ENCODE measurements around the gene KIZ. TPM values are rescaled to one million over a fixed set of nuclear protein-coding genes. Genes with fewer than 3 reads are reported as not detected.

KIZ gene
- total and polyA plus RNA-seq, 2 donors (not counting 1 experiment from before 2014, with no cell fraction given) = 19.7 to 40.4 TPM

DNA sequence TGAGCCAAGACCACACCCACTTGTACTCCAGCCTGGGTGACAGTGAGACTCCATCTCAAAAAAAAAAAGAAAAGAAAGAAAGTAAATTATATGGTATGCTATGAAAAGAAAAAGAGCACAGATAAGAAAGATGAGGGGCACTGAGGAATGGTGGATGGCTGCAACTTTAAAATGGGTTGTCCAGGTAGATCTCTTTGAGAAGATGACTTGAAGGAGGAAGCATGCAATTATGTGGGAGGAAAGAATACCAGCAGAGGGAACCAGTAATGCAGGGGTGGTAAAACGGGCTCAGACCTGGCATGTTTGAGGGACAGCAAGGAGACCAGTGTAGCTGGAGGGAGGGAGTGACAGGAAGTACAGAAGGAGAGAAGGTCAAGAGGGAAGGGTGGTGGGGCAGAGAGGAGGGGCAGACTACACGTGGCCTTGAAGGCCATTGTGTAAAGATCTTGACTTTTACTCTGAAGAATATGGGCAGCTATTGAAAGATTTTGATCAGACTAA lies 42.0 kb upstream of the KIZ start:
- H3K27me3 Mint-ChIP-seq = peaks cover 45% of the 10 kb centered on the region
- Histone ChIP-seq H4K20me1 (ENCODE audit: control insufficient read depth, insufficient read depth, low read length, poor library complexity, severe bottlenecking) (no peaks in the 10 kb centered on the region), H2AFZ (ENCODE audit: insufficient read depth, low read depth, low read length, poor library complexity, severe bottlenecking) (no peak overlapping the region), H3K27ac (ENCODE audit: low read length in 2 of 2) (no peak overlapping the region), H3K27me3 (replicated peaks in 1 of 4; ENCODE audit: control extremely low read depth in 1 of 4, control insufficient read depth in 3 of 4, insufficient read depth in 4 of 4, low read length in 3 of 4) (peaks cover 0 to 22% (median 10%) of the 10 kb centered on the region in 4 experiments), H3K4me2 (replicated peaks; ENCODE audit: low read depth, low read length, poor library complexity, severe bottlenecking) (no peak overlapping the region), H3K4me3 (ENCODE audit: control extremely low read depth in 1 of 5, extremely low read depth in 1 of 5, insufficient read depth in 1 of 5, low read depth in 2 of 5, low read length in 4 of 5) (no peak overlapping the region), H3K9me3 (ENCODE audit: control extremely low read depth in 1 of 3, control insufficient read depth in 2 of 3, insufficient read depth in 1 of 3, low read length in 2 of 3) (peaks cover 0 to 1% (median 0%) of the 10 kb centered on the region in 3 donors), H3K36me3 (replicated peaks in 1 of 2; ENCODE audit: control extremely low read depth in 1 of 2, control insufficient read depth in 1 of 2, extremely low read depth in 1 of 2, insufficient read depth in 2 of 2, low read length in 1 of 2) (no peaks in the 10 kb centered on the region), H3K79me2 (ENCODE audit: control insufficient read depth, insufficient read depth, low read length) (no peaks in the 10 kb centered on the region), H3K4me1 (ENCODE audit: control insufficient read depth in 2 of 2, insufficient read depth in 2 of 2, low read length in 2 of 2) (no peaks in the 10 kb centered on the region), H3K9ac (ENCODE audit: low read length) (no peak overlapping the region)
- no peak overlapping the region for H3K27ac Mint-ChIP-seq
- no peaks in the 10 kb centered on the region for H3K4me1 Mint-ChIP-seq
- intact Hi-C loops (cut with micrococcal nuclease) = no loop called here
- no peaks in the 10 kb centered on the region for H3K9me3 Mint-ChIP-seq (ENCODE audit: insufficient read depth)
- POLR2A ChIA-PET = no interaction called here
- CTCF ChIA-PET = no interaction called here
- DNase-seq = no peak
- TF ChIP-seq EZH2 (IDR thresholded peaks at IDR 0.05; ENCODE audit: borderline replicate concordance, insufficient read depth, low read depth, low read length, poor library complexity, severe bottlenecking) = no peak
- no peak for TF ChIP-seq CTCF (IDR thresholded peaks at IDR 0.05)
- H3K4me3 Mint-ChIP-seq = no peak overlapping the region
- 29% methylated on average over 2 of the region's 2 CpGs for WGBS (ENCODE audit: insufficient coverage)
- no peak for ATAC-seq (ENCODE audit: low read depth)

DNA sequence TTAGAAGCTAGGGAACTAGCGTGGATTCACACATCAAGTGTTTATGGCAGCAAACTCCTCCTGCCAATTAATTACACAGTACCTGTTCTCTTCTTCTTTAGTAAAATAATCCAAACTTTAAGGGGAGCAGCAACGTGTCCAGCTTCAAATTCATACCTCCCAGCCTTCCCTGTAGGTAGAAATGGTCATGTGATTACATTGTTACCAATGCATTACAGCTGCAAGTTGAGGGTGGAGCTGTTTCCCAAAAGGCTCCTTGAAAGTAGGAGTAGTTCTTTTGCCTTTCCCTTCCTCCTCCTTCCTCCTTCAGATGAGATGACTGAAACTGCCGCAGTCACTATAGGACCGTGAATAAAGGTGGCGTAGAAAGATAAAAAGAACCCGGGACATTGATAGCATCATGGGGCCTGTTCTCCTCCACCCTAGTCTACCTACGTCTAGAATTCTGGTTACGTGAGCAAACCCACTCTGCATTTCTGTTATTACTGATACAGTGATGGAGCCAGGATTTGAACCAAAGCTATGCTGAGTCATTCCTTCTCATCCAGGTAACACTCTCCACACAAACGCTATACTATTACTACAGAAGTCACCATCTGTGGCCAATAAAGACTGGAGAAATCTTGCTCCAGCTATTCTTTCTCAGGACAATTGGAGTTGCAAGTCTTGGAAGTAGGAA lies 37.9 kb upstream of the KIZ start:
- ChIA-PET POLR2A (no interaction called here), CTCF (no interaction called here)
- ATAC-seq (ENCODE audit: low read depth) (no peak), DNase-seq (no peak)
- H3K27me3 ChIP-seq (replicated peaks in 1 of 4; ENCODE audit: control extremely low read depth in 1 of 4, control insufficient read depth in 3 of 4, insufficient read depth in 4 of 4, low read length in 3 of 4) = peaks cover 0 to 37% (median 25%) of the 10 kb centered on the region in 4 experiments
- intact Hi-C loops (cut with micrococcal nuclease) = no loop called here
- H4K20me1 ChIP-seq (ENCODE audit: control insufficient read depth, insufficient read depth, low read length, poor library complexity, severe bottlenecking) = no peaks in the 10 kb centered on the region
- peaks cover 0 to 5% (median 0%) of the 10 kb centered on the region in 3 donors for H3K9me3 ChIP-seq (ENCODE audit: control extremely low read depth in 1 of 3, control insufficient read depth in 2 of 3, insufficient read depth in 1 of 3, low read length in 2 of 3)
- Mint-ChIP-seq H3K4me3 (no peak overlapping the region), H3K4me1 (peaks cover 11% of the 10 kb centered on the region), H3K27me3 (peaks cover 50% of the 10 kb centered on the region), H3K9me3 (ENCODE audit: insufficient read depth) (no peaks in the 10 kb centered on the region), H3K27ac (no peak overlapping the region)
- H2AFZ ChIP-seq (ENCODE audit: insufficient read depth, low read depth, low read length, poor library complexity, severe bottlenecking) = no peak overlapping the region
- no peak overlapping the region for H3K27ac ChIP-seq (ENCODE audit: low read length in 2 of 2)
- no peaks in the 10 kb centered on the region for H3K79me2 ChIP-seq (ENCODE audit: control insufficient read depth, insufficient read depth, low read length)
- no peaks in the 10 kb centered on the region for H3K36me3 ChIP-seq (replicated peaks in 1 of 2; ENCODE audit: control extremely low read depth in 1 of 2, control insufficient read depth in 1 of 2, extremely low read depth in 1 of 2, insufficient read depth in 2 of 2, low read length in 1 of 2)
- H3K4me3 ChIP-seq (ENCODE audit: control extremely low read depth in 1 of 5, extremely low read depth in 1 of 5, insufficient read depth in 1 of 5, low read depth in 2 of 5, low read length in 4 of 5) = no peak overlapping the region
- TF ChIP-seq CTCF (IDR thresholded peaks at IDR 0.05) (no peak), EZH2 (IDR thresholded peaks at IDR 0.05; ENCODE audit: borderline replicate concordance, insufficient read depth, low read depth, low read length, poor library complexity, severe bottlenecking) (no peak)
- no peak overlapping the region for H3K9ac ChIP-seq (ENCODE audit: low read length)
- H3K4me1 ChIP-seq (ENCODE audit: control insufficient read depth in 2 of 2, insufficient read depth in 2 of 2, low read length in 2 of 2) = peaks cover 9 to 15% of the 10 kb centered on the region in 2 donors
- WGBS (ENCODE audit: insufficient coverage) = 87% methylated on average over 6 of the region's 9 CpGs
- H3K4me2 ChIP-seq (replicated peaks; ENCODE audit: low read depth, low read length, poor library complexity, severe bottlenecking) = no peak overlapping the region
